IPS-18a (cell line): ENCODE measurements around the gene ALDH9A1.
"Not testable (repeated sequence)": the region's sequence is repeated elsewhere in the genome, so short reads cannot be mapped to it uniquely, and the experiment has no call there.

Experiments used
- H3K27ac ChIP-seq: one replicate; pipeline ENCODE4 v1.5.1; 2013; ENCODE audit warnings: low read length
- H3K27me3 ChIP-seq: one replicate; pipeline ENCODE4 v1.6.1; 2013; ENCODE audit warnings: mild to moderate bottlenecking, low read length; ENCODE audit not compliant: control insufficient read depth, insufficient read depth
- H3K36me3 ChIP-seq: one replicate; pipeline ENCODE4 v1.6.1; 2013; ENCODE audit warnings: low read depth, low read length; ENCODE audit not compliant: control insufficient read depth
- H3K4me1 ChIP-seq: one replicate; pipeline ENCODE4 v1.6.1; 2013; ENCODE audit warnings: low read depth, low read length; ENCODE audit not compliant: control insufficient read depth
- H3K4me3 ChIP-seq: one replicate; pipeline ENCODE4 v1.5.1; 2013; ENCODE audit warnings: low read length
- H3K9ac ChIP-seq: one replicate; pipeline ENCODE4 v1.6.1; 2013; ENCODE audit warnings: mild to moderate bottlenecking, low read length, moderate library complexity
- H3K9me3 ChIP-seq: one replicate; pipeline ENCODE4 v1.6.1; 2013; ENCODE audit warnings: low read depth, low read length; ENCODE audit not compliant: control insufficient read depth

ALDH9A1 gene

DNA sequence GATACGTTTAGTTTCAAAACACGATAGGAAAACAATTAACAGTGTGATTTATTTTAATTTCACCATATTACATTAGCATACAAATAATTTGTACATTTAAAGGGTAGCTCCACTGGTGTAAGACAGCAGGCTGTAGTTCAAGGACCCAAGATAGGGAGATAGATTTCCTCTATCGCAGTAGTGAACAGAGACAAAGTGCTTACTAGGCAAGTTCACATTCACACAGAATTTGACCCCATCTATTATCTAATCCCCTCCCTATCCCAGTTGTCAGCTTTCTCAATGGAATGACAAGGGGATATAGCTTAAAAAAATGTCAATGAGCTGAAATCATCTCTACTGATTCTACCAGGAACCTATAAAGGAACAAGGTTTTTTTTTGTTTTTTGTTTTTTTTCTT, 36.2 kb downstream of the ALDH9A1 start:
- no peaks in the 10 kb centered on the region for H3K27me3 ChIP-seq
- peaks cover 49% of the 10 kb centered on the region for H3K36me3 ChIP-seq
- H3K4me1 ChIP-seq: no peaks in the 10 kb centered on the region
- no peak overlapping the region for H3K9ac ChIP-seq
- no peak overlapping the region for H3K4me3 ChIP-seq
- no peaks in the 10 kb centered on the region for H3K9me3 ChIP-seq
- H3K27ac ChIP-seq: no peak overlapping the region

DNA sequence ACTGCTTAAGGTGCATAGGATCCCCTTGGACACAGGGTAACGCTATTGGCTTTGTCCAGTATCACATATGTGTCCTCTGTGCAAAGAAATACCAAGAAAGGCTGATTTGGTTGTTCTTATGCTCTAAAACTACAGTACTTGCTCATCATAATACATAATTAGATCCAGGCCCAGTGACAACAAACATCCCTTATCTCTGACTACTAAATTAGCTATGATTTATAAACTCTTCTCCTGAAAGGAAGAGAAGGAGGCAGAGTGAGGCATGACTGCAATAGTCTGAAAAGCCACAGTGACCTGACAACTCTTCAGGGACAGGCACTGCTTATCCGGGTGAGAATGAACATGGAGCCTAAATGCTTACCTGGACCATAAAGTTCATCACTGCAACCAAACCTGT, 36.7 kb downstream of the ALDH9A1 start:
- H3K9me3 ChIP-seq: no peaks in the 10 kb centered on the region
- no peaks in the 10 kb centered on the region for H3K27me3 ChIP-seq
- H3K4me3 ChIP-seq: no peak overlapping the region
- no peaks in the 10 kb centered on the region for H3K4me1 ChIP-seq
- peaks cover 44% of the 10 kb centered on the region for H3K36me3 ChIP-seq
- H3K27ac ChIP-seq: no peak overlapping the region
- H3K9ac ChIP-seq: no peak overlapping the region

DNA sequence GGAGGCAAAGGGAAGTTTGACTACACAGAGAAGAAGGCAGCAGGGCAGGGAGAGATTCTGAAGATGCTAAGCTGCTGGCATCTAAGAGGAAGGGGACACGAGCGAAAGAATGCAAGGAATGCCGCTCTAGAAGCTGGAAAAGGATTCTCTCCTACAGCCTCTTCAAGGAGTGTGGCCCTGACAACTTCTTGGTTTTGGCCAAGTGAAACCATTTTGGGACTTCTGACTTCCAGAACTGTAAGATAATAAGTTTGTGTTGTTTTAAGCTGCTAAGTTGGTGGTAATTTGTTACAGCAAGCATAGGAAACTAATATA, 38.8 kb downstream of the ALDH9A1 start:
- no peak overlapping the region for H3K9ac ChIP-seq
- H3K27me3 ChIP-seq: no peaks in the 10 kb centered on the region
- H3K36me3 ChIP-seq: peaks cover 31% of the 10 kb centered on the region
- no peak overlapping the region for H3K27ac ChIP-seq
- no peaks in the 10 kb centered on the region for H3K4me1 ChIP-seq
- H3K9me3 ChIP-seq: no peaks in the 10 kb centered on the region
- H3K4me3 ChIP-seq: no peak overlapping the region

DNA sequence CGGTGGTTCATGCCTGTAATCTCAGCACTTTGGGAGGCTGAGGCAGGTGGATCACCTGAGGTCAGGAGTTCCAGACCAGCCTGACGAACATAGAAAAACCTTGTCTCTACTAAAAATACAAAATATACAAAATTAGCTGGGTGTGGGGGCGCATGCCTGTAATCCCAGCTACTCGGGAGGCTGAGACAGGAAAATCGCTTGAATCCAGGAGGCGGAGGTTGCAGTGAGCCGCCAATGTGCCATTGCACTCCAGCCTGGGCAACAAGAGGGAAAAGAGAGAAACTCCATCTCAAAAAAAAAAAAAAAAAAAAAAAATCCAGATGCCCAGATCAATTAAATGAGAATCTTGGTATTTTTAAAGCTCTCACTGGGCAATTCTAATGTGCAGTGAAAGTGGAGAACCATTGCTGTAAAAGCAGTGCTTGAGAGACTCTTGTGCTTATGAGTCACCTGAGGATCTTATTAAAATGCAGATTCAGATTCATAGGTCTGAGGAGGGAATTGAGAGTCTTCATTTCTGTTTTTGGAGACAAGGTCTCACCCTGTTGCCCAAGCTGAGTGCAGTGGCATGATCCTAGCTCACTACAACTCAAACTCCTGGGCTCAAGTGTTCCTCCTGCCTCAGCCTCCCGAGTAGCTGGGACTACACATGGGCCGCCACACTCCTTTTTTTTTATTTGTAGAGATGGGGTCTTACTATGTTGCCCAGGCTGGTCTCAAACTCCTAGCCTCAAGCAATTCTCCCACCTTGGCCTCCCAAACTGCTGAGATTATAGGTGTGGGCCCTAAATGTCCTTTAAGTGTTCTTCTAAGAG, 39.4 kb downstream of the ALDH9A1 start:
- H3K36me3 ChIP-seq: peaks cover 25% of the 10 kb centered on the region
- not testable (repeated sequence) for H3K9me3 ChIP-seq, H3K4me3 ChIP-seq, H3K4me1 ChIP-seq, H3K27me3 ChIP-seq, H3K9ac ChIP-seq, H3K27ac ChIP-seq

DNA sequence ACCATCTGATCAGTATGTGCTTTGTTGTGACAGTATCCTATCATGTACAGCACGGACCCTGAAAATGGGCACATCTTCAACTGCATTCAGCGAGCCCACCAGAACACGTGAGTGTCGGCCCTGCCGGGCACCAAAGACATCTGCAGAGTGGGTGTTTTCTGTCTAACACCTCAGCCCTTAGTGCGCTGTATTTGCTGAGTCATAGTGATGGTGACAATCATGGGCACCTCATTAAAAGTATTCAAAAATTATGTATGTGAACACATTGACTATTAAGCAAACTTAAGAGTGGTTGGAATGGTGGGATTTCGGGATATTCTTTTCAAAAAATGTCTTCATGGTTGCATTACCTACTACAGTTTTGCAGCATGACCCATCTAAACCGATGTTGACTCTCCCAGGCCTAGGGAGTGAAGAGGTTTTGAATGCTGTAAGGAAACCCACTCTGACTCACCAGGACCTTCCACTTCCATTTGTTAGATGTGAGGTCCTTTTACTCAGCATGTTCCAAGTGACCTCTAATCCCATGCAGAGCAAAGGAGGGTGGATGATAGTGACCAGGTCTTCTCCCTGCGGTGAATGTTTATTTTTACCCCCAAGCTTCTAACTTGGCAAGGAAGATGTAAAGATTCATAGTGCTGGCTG, 47.3 kb downstream of the ALDH9A1 start:
- Histone ChIP-seq H3K4me3 (no peak overlapping the region), H3K4me1 (no peaks in the 10 kb centered on the region), H3K9me3 (no peaks in the 10 kb centered on the region), H3K9ac (no peak overlapping the region), H3K36me3 (no peaks in the 10 kb centered on the region), H3K27me3 (no peaks in the 10 kb centered on the region), H3K27ac (no peak overlapping the region)

DNA sequence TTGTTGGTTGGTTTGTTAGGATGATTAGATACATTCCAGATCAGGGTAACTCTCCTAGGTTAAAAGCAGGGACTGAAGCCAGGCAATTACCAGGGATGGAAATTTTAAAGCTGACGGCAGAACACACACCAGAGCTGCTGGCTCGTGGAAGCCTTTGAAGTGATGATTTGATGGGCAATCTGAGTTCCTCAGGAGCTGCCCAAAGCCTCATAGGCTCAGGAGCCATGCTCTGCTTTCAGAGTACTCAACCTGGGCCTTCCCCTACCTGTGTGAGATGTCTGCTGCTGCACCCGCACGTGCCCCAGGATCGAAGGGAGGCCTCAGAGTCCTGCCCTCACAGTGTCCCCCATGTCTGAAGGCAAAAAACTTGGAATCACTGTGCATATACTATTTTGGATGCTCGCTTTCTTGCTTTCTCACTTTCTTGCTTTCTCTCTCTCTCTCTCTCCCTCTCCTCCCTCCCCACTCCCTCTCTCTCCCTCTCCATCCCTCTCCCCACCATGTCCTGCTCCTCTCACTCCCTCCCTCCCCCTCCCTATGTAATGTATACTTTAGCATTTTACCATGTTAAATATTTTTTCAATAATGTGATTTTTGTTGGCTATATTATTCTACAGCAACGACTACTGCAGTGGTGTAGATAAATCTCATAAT, 49.3 kb downstream of the ALDH9A1 start:
- Histone ChIP-seq H3K9me3 (no peaks in the 10 kb centered on the region), H3K9ac (no peak overlapping the region), H3K27me3 (no peaks in the 10 kb centered on the region), H3K4me1 (no peaks in the 10 kb centered on the region), H3K4me3 (no peak overlapping the region), H3K36me3 (no peaks in the 10 kb centered on the region), H3K27ac (no peak overlapping the region)

DNA sequence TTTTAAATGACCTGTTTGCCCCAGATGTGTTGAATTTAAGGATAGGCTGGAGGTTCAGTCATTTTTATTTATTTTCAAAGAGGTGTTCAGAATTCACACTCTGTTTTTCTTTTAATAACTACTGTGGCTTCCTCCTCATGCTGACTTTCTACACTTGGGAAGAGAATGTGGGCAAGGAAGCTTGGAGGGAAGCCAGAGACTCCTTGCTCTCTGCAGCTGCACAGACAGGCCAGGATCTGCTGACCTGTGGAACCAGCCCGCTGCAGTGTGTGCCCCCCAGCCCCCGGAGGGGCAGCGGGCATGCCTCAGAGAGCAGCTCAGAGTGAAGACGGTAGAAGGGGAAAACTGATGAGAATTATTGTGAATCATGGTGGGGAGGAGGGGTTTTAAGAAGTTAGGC, 50.4 kb downstream of the ALDH9A1 start:
- no peaks in the 10 kb centered on the region for H3K36me3 ChIP-seq
- H3K4me3 ChIP-seq: no peak overlapping the region
- H3K9me3 ChIP-seq: no peaks in the 10 kb centered on the region
- no peak overlapping the region for H3K9ac ChIP-seq
- no peaks in the 10 kb centered on the region for H3K27me3 ChIP-seq
- no peaks in the 10 kb centered on the region for H3K4me1 ChIP-seq
- no peak overlapping the region for H3K27ac ChIP-seq

DNA sequence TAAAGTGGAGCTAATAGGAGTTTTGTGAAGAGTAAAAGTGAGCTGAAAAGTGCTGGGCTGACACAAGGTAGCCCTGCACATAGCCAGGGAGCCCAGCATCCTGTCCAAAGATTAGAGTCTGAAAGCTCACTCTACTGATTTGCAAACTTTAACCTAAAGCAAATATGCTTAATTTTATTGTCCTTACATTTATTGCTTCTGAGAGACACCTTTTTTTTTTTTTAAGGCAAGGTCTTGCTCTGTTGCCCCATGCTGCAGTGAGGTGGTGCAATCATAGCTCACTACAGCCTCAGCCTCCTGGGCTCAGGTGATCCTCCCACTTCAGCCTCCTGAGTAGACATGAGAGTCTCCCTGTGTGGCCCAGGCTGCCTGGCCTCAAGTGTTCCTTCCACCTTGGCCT, 50.8 kb downstream of the ALDH9A1 start:
- no peak overlapping the region for H3K9ac ChIP-seq
- H3K4me1 ChIP-seq: no peaks in the 10 kb centered on the region
- H3K4me3 ChIP-seq: no peak overlapping the region
- no peaks in the 10 kb centered on the region for H3K36me3 ChIP-seq
- no peaks in the 10 kb centered on the region for H3K27me3 ChIP-seq
- no peaks in the 10 kb centered on the region for H3K9me3 ChIP-seq
- H3K27ac ChIP-seq: no peak overlapping the region

DNA sequence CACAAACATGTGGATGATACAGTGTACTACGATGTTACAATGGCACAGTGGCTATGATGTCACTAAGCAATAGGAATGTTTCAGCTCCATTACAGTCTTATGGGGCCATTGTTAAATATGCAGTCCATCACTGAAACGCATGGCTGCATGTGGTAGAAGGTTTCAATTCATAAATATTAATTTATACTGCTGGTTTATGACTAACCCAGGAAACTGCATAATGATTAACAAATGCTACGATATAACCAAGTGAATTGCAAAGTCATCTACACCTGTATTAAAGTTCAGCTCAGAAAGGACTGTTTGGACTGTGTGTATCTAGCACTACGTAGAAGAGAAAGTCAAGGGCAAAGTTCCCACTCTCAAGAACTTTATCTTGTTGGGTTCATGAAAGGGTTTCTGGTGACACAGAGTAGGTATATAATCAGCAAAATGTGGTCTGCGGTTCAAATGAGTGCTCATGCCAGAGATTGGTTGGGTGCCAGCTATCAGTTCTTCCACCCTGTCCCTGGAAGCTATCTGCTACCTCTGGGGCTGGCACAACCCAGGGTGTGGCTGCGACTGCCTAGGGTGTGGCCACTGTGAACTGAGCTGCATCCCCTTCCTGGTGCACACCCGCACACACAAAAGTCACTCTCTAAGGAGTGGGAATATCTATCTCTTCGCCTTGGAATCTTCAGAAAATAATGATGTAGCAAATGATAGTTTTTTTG, 52.6 kb downstream of the ALDH9A1 start:
- H3K27ac ChIP-seq: no peak overlapping the region
- H3K36me3 ChIP-seq: no peaks in the 10 kb centered on the region

DNA sequence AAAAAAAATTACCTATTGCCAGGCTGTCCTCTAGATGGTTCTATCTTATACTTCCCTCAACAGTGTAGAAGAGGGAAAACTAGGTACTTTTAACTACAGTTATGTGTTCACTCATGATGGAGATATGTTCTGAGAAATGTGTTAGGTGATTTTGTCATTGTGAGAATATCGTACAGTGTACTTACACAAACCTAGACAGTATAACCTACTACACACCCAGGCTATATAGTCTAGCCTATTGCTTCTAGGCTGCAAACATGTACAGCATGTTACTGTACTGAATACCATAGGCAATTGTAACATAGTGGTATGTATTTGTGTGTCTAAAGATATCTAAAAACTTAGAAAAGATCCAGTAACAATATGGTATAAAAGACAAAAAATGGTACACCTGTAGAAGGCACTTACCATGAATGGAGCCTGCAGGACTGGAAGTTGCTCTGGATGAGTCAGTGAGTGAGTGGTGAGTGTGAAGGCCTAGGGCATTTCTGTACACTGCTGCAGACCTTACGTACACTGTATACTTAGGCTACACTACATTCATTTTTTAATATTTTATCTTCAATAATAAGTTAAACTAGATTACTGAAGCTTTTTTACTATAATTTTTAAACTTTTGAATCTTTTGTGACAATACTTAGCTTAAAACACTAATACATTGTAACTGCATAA, 54.2 kb downstream of the ALDH9A1 start:
- Histone ChIP-seq H3K4me1 (no peaks in the 10 kb centered on the region), H3K27me3 (no peaks in the 10 kb centered on the region), H3K36me3 (peaks cover 4% of the 10 kb centered on the region), H3K9me3 (no peaks in the 10 kb centered on the region), H3K9ac (no peak overlapping the region), H3K27ac (no peak overlapping the region), H3K4me3 (no peak overlapping the region)

More for the DNA sequence above, 52.6 kb downstream of the ALDH9A1 start:
- Histone ChIP-seq H3K9me3 (no peaks in the 10 kb centered on the region), H3K27me3 (no peaks in the 10 kb centered on the region), H3K4me3 (no peak overlapping the region), H3K9ac (no peak overlapping the region), H3K4me1 (no peaks in the 10 kb centered on the region)
